Measurements from ENCODE around the gene CELA3B. TPM values are rescaled to one million over a fixed set of nuclear protein-coding genes. Genes with fewer than 3 reads are reported as not detected.
A peak's percentile ranks its signal among the peaks of the same experiment; 100 is the strongest.
"Not testable (repeated sequence)": the region's sequence is repeated elsewhere in the genome, so short reads cannot be mapped to it uniquely, and the experiment has no call there.

Gene CELA3B
- total RNA-seq, 1 experiment from 2014 or later = not detected

DNA sequence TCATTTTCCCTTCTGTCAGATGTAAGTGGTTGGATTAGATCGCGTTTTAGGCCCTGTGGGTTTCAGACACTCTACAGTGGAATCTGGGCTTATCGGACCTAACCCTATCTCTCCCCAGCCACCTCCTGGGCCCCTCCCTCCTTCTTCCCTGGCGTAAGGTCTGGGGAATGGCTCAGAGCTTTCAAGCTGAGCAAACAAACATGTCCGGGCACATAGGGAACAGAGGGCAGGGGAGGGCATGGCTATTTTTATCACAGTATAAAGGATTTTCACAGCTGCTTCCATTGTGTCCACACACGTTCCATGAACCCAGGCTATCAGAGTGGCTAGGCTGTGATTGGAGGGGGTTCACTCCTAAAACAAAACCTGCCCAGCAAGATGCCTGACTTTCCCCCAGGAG lies 2.1 kb upstream of the CELA3B start:
- DNase-seq (ENCODE audit: extremely low read depth, low read depth) = not testable (repeated sequence)

DNA sequence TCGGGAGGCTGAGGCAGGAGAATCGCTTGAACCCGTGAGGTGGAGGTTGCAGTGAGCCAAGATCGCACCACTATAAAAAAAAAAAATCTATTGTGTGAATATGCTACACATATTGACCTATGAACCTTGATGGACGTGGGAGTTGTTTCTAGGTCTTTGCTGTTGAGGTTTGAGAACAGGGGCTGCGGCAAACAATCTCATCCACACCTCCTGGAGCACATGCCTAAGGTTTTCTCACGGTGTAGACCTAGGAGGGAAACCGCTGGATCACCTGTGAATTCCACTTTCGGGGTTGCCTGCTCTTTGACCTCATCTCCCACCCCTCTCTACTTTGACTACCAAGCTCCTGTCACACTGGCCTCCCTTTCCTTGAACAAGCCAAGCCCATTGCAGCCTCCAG lies 1.5 kb upstream of the CELA3B start:
- not testable (repeated sequence) for DNase-seq (ENCODE audit: extremely low read depth, low read depth)

DNA sequence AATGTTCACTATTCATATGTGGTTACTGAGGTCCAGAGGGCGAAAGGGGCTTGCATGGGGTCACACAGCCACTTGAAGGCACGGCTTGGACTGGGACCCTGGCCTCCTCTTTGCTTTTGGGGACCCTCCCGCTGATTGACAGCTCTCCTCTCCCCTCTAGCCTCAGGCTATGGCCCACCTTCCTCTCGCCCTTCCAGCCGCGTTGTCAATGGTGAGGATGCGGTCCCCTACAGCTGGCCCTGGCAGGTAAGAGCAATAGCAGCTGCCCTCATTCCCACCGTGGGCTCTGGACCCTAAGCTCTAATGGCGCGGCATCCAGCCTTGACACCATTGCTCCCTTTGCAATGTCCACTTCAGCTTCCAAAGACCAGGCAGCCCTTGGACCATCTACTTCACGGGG lies 1.4 kb downstream of the CELA3B start:
- not testable (repeated sequence) for DNase-seq (ENCODE audit: extremely low read depth, low read depth)

DNA sequence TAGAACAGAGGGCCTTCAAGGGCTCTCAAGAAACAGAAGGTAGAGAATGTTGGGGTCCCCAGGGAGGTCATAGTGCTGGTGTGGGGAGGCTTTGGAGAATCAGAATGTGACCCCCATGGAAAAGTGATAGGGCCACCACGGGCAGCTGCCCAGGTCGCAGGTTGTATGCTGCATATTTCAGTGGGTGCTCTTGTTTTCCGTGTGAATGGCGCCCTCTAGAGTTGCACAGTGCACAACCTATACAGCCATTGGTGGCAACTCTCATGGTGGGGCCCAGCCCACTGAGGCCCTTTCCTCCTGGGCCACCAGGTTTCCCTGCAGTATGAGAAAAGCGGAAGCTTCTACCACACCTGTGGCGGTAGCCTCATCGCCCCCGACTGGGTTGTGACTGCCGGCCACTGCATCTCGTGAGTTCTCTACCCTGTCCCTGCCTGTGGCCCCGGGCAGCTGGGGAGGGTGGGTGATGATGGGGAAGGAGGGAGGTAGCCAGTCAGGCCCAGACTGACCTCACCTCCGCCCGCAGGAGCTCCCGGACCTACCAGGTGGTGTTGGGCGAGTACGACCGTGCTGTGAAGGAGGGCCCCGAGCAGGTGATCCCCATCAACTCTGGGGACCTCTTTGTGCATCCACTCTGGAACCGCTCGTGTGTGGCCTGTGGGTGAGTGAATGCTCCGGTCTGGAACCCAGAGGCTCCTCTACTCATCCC lies 3.8 kb downstream of the CELA3B start:
- DNase-seq (ENCODE audit: extremely low read depth, low read depth) = peak; percentile 7

DNA sequence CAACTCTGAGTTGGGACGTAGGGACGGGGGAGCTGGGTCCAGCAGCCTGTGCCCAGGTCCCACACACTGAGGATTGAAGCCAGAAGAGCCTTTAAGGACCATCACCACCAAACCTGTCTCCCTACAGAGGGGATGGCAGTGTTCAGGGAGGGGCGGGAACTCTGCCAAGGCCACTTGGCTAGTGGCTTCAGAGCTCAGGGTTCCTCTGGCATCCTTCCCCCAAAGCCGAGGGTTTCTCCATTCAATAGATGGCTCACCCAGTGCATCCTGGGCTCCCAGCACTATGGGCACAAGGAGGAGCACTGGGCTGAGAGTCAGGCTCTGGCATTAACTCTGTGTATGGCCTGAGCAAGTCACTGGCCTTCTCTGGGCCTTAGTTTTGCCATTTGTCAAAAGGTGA lies 4.4 kb downstream of the CELA3B start:
- DNase-seq (ENCODE audit: extremely low read depth, low read depth) = not testable (repeated sequence)

DNA sequence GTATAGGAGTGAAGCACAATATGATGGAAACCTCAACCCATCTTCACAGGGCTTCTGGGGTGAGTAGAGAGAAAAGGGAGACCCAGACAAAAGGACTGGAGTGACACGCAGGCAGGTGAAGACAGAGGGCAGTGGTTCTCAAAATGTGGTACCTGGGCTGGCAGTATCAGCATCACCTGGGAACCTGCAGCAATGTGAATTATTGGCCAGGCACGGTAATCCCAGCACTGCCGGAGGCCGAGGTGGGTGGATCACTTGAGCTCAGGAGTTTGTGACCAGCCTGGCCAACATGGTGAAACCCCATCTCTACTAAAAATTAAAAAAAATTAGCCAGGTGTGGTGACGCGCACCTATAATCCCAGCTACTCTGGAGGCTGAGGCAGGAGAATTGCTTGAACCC lies 5.3 kb downstream of the CELA3B start:
- not testable (repeated sequence) for DNase-seq (ENCODE audit: extremely low read depth, low read depth)

DNA sequence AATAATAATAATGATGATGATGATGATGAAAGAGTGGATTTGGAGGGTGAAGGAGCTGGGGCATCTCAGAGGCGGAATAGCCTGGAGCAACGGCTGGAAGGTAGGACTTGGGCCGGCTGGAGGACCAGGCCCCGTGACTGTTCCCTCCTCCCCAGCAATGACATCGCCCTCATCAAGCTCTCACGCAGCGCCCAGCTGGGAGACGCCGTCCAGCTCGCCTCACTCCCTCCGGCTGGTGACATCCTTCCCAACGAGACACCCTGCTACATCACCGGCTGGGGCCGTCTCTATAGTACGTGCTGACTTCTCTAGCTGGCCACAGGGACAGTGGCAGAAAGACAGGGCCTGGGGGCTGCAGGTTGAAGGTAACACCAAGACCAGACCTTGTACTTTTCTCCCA lies 6.7 kb downstream of the CELA3B start:
- not testable (repeated sequence) for DNase-seq (ENCODE audit: extremely low read depth, low read depth)

DNA sequence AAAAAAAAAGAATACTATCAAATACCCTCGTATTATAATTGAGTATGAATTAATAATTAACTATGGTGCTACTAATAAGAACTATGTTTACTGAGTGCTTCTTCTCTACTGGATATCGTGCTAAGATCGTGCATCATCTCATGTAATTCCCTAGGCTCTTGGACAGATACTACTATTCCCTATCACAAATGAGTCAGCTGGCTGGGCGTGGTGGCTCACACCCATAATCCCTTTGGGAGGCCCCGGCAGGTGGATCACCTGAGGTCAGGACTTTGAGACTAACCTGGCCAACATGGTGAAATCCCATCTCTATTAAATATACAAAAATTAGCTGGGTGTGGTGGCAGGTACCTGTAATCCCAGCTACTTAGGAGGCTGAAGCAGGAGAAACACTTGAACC lies 9.1 kb downstream of the CELA3B start:
- DNase-seq (ENCODE audit: extremely low read depth, low read depth) = not testable (repeated sequence)

DNA sequence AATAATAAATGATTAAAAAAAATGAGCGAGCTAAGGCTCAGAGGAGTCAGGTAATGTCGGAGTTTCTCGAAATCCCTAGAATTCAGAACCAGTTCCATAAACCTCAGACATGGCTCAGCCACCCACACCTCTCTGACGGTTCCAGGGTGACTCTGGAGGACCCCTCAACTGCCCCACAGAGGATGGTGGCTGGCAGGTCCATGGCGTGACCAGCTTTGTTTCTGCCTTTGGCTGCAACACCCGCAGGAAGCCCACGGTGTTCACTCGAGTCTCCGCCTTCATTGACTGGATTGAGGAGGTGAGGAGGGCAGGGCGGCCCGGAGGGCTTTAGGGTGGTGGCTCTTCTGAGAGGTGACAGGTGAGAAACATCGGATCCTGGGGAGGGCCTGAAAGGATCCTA lies 9.6 kb downstream of the CELA3B start:
- DNase-seq (ENCODE audit: extremely low read depth, low read depth) = not testable (repeated sequence)

DNA sequence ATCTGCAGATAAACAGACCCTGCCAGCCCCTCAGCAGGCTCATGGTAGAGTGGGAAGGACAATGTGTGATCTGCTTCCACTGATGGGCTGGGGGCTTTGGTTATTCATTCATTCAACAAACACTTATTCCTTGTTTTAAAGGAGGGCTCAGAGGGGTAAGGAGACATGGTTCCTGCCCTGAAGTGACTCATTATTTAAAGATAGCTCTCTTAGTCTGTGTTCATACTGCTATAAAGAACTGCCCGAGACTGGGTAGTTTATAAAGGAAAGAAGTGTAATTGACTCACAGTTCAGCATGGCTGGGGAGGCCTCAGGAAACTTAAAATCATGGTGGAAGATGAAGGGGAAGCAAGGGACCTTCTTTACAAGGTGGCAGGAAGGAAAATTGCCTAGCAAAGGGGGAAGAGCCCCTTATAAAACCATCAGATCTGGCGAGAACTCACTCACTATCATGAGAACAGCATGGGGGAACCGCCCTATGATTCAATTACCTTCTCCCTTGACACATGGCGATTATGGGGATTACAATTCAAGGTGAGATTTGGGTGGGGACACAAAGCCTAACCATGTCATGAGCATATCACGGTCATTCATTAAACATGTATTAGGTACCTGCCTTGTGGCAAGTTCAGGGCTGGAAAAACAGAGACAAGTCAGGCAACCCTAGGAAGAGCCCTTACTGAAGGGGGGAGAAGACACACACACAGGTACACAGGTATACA lies 13.0 kb downstream of the CELA3B start:
- not testable (repeated sequence) for DNase-seq (ENCODE audit: extremely low read depth, low read depth)

DNA sequence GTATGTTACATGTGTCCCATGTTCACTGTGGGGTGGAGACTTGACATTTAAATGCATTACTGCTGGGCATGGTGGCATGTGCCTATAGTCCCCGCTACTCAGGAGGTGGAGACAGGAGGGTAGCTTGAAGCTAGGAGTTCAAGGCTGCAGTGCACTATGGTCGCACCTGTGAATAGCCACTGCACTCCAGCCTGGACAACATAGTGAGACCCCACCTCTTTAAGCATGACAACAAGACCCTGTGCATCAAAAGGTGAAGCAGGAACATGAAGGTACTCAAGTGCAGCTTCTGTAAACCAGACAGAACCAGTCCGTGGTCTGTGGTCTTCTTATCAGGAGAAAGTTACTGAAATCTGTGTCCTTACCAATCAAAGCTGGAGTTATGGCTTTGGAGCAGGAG lies 15.4 kb downstream of the CELA3B start:
- not testable (repeated sequence) for DNase-seq (ENCODE audit: extremely low read depth, low read depth)

DNA sequence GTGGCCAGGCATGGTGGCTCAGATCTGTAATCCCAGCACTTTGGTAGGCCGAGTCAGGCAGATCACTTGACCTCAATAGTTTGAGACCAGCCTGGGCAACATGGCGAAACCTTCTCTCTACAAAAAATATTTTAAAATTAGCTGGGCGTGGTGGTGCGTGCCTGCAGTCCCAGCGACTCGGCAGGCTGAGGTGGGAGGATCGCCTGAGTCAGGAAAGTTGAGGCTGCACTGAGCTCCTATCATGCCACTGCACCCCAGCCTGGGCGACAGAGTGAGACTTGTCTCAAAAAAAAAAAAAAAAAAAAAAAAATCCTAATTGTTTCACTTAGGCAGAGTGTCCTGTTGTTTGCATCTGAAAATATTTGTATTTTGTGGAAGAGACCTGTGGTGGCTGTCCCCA lies 17.9 kb downstream of the CELA3B start:
- DNase-seq (ENCODE audit: extremely low read depth, low read depth) = not testable (repeated sequence)

DNA sequence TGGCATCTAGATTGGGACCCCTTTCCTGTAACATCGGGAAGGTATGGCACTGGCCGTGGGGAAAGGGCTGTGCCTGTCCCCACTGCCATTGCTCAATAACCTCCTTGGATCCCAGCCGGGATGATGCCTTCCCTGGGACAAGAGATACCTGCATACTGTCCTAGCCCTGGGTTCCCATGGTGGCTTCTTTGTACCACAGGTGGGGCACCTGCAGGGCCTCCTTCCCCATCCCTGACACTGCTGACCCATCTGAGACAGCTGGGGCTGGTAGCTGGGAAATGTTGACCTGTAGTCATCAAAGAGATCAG lies 19.8 kb downstream of the CELA3B start:
- not testable (repeated sequence) for DNase-seq (ENCODE audit: extremely low read depth, low read depth)

DNA sequence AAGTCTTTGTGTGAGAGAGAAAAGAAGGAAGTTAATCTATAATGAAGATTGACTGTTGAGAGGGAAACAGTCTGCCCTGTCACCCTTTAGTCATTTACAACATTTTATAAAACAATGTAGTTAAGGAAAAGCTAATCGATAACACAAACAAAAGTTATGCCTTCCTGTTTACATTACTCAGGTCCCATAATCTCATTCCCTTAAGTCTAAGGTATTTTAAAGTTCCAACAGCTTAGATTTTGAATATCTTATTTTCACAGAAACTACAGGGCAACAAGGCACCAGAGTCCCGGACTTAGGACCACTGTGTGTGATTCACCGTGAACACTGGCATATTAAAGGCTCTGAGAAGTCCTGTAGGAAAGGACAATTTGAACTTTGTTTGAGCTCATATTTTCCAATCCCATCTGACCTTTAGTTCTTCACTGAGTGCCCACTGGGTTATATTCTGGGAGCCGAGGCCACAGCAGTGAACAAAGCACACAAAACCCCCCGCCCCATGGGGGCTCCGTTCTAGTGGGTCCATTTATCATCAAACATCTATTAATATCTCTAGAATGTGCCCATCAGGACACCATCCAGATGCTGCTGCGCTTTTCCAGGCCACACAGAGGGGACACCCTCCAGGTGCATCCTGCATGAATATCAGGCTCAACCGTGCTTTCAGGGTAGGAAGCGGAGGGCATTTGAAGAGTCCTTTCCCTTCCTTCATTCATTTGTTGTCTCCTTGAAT lies 21.2 kb downstream of the CELA3B start:
- DNase-seq (ENCODE audit: extremely low read depth, low read depth) = not testable (repeated sequence)

DNA sequence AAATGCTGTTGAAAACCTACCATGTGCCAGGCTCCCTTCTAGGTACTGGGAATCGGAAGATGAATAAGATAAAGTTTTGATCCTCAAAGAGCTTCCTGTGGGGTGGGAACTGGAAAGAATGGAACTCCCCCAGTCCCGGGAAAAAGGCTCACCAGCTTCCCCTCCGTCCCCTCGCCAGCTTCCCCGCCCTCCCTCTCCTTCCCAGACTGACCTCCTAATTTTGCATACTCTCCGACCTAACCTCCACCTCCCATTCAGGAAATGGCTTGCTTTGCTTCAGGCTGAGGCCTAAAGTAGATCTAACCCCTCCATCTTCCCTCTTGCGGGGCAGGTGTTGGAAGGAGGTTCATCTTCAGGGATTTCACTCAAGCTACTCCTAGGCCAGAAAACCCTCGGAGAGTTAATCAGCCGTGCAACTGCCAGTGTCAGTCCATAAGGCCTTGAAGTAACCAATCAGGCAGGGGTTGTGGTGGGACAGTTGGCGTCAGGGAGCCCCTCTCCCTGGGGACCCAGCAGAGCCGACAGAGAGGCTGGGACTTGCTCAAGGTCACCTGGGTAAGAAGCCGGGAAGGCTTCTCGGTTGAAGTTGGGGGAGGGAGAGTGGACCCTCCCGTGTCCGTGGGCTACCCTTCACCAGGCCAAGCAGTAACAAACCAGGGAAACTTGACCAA lies 21.9 kb downstream of the CELA3B start:
- DNase-seq (ENCODE audit: extremely low read depth, low read depth) = not testable (repeated sequence)

DNA sequence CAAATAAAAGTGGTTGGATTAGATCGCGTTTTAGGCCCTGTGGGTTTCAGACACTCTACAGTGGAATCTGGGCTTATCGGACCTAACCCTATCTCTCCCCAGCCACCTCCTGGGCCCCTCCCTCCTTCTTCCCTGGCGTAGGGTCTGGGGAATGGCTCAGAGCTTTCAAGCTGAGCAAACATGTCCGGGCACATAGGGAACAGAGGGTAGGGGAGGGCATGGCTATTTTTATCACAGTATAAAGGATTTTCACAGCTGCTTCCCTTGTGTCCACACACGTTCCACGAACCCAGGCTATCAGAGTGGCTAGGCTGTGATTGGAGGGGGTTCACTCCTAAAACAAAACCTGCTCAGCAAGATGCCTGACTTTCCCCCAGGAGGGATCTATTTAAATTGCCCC lies 22.8 kb downstream of the CELA3B start:
- not testable (repeated sequence) for DNase-seq (ENCODE audit: extremely low read depth, low read depth)

DNA sequence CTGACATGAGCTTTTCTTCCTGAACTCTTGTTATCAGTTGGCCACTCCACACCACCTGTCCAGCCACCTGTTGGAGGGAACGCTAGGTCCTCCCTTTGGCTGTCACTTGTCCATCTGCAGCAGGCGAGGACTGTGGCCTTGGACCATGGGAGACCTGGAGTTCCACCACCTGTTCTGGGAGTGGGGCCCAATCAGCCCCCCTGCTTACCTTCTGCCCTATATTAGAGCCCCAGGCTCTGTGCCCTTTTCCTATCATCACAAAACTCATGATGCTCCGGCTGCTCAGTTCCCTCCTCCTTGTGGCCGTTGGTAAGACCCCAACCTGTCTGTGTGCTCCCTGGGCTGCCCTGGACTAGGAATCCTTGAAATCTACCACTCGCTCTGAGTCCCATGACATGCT lies 24.6 kb downstream of the CELA3B start, which contains the start of gene CELA3A:
TSS of gene CELA3A (plus strand) at position 249 of the 400 bp plus-strand sequence. CDS start at position 267, 18 bp downstream.
- no peak for DNase-seq (ENCODE audit: extremely low read depth, low read depth)

DNA sequence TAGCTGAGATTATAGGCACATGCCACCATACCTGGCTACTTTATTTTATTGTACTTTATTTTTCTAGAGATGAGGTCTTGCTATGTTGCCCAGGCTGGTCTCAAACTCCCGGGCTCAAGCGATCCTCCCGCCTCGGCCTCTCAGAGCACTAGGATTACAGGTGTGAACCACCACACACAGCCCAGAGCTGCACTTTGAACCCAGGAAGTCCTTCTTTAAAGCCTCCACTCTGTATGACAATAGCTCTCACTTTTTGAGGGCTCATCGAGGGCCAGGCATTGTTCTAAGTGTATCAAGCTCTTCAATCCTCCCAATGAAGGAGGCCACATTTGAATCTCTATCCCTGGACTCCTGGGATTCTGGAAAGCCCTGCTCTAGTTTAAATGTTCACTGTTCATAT lies 25.6 kb downstream of the CELA3B start:
- not testable (repeated sequence) for DNase-seq (ENCODE audit: extremely low read depth, low read depth)

DNA sequence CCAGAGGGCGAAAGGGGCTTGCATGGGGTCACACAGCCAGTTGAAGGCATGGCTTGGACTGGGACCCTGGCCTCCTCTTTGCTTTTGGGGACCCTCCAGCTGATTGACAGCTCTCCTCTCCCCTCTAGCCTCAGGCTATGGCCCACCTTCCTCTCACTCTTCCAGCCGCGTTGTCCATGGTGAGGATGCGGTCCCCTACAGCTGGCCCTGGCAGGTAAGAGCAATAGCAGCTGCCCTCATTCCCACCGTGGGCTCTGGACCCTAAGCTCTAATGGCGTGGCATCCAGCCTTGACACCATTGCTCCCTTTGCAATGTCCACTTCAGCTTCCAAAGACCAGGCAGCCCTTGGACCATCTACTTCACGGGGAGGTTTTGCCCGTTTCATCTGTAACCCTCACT lies 26.1 kb downstream of the CELA3B start:
- DNase-seq (ENCODE audit: extremely low read depth, low read depth) = not testable (repeated sequence)

DNA sequence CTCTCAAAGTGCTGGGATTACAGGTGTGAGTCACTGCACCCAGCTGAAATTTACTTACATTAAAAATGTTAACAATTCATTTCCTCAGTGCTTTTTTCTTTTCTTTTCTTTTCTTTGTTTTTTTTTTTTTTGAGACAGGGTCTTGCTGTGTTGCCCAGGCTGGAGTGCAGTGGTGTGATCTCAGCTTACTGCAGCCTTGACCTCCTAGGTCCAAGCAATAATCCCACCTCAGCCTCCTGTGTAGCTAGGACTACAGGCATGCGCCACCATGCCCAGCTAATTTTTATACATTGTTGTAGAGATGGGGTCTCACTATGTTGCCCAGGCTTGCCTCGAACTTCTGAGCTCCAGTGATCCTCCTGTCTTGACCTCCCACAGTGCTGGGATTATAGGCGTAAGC lies 27.1 kb downstream of the CELA3B start:
- DNase-seq (ENCODE audit: extremely low read depth, low read depth) = not testable (repeated sequence)
